SW 1271 (cell line): Measurements from ENCODE around the gene ARID1B.
"Not testable (repeated sequence)": the region's sequence is repeated elsewhere in the genome, so short reads cannot be mapped to it uniquely, and the experiment has no call there.

Experiments used
- DNase-seq, 2 experiments: peaks; one replicate each; lab custom pipeline; 2025; lab: John Stamatoyannopoulos, UW

The ARID1B gene

DNA sequence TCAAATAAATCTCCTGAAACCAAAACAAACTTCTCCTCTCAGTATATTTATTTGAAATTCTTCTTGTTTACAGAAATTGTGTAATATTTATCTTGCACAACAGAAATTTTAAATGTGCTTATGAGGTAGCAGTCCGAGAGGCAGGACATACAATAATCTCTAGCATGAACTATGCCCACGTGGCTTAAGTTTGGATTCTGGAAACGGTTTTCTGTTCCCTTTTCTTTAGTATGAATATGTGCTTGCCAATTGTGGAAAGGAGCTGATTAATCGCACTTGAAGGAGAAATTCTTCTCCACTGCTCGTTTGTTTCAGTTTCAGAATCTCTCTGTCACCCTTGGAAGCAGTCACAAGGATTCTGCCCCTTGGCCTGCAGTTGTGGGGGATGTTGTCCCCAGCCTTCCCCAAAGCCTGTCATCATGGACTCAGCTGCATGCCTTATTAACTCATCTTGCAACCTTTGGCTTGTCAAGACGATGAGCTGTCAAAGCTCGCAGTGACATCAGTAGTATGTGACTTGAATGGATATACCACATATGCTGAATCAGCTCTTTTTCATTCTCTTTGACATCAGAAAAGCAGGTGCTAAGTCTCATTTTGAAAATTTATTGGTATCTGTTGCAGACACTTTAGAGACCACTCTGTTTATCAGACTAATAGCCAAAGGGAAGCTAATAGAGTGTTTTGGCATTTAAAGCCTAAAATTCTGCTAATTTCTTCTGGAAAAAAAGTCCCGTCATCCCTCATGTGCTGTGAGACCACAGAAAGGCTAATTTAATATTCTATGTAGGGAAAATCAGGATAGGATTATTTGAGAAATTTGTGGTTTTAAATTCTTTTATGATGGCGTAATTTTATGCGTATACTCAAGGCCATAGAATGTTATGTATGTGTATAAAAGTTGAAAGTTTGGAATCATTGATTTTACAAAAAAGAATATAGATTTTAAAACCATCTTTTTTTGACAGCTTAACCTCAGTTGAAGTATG lies 186.8 kb downstream of the ARID1B start:
- DNase-seq: no peak

DNA sequence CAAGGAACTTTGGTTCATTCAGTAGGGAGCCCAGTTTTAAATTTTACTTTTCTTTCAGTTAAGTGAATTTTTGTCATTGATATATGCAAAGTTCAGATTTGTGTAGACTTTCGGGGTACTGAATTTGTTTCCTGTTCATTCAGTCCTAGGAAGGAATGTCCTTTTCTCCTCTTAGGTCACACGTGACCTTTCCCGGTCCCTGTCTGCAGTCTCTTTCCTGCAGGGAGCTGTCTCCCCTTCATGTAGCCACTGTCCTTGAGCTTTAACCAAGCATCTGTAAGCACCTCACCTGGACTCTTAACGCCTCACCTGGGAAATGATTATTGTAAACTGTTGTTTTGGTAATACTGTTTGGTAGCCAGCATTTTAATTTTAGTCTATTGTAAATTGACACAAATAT lies 190.7 kb downstream of the ARID1B start:
- DNase-seq: no peak

DNA sequence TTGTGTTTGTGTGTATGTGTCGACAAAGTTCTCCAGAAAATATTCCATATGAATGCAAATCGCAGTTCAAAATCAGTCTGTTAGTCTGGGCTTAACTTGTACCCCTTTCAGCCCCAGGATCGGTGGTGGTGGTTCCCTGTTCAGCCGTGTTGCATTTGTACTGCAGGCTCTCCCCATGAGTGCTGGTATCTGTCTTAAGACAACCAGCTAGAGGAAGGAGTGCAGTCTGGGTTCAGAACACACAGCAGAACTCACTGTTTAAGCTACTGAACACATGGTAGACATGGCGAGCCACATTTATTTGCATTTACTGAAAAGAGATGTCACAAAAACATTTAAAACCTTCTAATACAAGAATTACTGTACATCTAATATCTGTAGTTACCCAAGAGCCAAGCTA lies 192.1 kb downstream of the ARID1B start:
- no peak for DNase-seq

DNA sequence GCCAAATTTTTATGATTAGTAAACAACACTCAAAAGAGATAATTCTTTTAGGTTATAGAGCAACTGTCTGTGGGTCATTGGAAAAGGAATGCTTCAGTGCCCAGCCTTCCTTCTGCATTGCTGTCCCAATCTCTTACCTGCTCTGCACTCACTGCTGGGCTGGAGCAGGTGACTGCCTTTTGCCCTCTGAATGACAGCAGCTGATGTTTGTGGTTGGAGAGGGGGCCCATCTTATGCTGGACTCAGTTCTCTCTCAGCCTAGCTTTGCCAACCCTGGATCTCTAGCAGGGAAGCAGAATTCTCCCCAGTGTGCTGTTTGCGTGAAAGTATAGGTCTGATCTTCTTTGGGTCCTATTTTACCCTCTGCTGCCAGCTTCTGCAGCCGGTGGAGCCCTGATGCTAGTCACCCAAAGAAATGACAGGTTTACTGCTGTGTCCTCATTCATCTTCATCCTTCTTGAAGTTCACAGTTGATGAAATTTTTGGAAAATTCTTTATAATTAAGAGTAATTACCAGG lies 193.5 kb downstream of the ARID1B start:
- no peak for DNase-seq

DNA sequence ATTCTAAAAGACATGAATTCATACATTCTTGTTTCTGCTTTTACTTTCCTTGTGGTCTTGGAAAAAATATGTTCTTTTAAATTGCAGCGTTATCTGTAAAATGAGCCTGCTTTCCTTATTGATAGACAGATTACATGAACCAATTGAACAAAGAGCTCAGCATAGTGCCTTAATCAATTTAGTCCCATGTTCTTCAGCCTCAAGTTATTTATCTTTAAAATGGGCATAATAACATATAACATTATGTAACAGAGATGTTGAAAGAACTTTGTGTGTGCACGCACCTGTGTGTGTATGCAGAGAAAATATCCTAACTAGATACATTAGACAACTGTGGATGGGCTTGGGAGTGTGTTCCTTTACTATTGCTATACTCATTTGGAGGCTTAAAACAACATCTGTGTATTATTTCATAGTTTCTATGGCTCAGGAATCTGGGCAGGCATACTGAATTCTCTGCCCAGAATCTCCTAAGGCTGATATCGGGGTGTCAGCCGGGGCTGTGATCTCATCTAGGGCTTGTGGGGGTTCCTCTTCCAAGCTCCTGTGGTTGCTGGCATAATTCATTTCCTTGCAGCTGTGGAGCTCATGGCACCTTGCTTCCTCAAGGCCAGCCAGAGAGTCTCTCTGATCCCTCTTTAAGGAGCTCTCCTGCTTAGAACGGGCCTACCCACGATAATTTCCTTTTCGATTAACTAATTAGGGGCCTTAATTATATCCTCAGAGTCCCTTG lies 194.1 kb downstream of the ARID1B start:
- no peak for DNase-seq

DNA sequence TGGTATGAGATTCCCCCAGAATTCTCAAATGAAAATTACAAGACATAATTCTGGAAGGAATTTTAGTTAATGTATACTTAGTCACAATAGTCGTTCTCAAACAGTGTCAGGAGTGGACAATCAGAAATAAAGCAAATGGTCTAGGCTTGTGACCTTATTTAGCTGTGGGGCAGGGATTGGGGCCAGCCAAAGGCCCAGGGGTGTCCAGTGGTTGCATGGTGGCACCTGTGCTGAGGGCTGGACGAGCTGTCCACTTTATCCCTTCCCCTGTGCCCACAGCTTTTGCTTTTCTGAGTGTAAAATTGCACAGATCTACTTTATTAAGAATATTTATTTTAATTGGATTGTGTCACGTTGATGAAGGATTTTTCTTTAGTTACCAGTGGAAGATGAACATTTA lies 195.0 kb downstream of the ARID1B start:
- no peak for DNase-seq

DNA sequence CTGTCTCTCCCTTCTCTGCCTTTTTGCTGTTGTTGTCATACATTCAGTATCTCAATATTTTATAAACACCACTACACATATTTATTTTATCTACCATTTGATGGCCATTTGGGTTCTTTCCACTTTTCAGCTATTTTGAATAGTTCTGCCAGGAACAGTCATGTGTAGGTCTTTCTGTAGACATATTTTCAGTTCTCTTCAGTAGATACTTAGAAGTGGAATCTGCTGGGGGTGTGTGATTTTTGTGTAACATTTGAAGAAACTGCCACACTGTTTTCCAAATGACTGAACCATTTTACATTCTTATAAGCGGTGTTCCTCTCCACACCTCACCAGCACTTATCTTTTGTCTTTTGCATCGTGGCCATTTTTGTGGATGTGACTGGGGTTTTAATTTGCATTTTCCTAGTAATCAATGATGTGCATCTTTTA lies 197.7 kb downstream of the ARID1B start:
- no peak for DNase-seq

DNA sequence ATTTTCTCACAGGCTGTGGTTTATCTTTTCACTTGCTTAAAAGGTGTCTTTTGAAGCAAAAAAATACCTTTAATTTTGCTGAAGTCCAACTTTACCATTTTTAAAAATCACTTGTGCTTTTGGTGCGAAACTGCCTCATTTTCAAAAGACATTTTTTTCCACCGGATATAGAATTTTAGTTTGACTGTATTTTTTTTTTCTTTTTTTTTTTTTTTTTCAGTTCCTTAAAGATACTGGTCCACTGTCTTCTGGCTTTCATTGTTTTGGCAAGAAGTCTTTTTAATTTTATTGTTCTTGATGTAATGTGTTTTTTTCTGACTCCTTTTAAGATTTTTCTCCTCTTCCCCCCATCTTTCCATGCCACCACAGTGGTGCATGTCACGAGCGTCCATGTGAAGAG lies 198.2 kb downstream of the ARID1B start:
- DNase-seq: no peak

DNA sequence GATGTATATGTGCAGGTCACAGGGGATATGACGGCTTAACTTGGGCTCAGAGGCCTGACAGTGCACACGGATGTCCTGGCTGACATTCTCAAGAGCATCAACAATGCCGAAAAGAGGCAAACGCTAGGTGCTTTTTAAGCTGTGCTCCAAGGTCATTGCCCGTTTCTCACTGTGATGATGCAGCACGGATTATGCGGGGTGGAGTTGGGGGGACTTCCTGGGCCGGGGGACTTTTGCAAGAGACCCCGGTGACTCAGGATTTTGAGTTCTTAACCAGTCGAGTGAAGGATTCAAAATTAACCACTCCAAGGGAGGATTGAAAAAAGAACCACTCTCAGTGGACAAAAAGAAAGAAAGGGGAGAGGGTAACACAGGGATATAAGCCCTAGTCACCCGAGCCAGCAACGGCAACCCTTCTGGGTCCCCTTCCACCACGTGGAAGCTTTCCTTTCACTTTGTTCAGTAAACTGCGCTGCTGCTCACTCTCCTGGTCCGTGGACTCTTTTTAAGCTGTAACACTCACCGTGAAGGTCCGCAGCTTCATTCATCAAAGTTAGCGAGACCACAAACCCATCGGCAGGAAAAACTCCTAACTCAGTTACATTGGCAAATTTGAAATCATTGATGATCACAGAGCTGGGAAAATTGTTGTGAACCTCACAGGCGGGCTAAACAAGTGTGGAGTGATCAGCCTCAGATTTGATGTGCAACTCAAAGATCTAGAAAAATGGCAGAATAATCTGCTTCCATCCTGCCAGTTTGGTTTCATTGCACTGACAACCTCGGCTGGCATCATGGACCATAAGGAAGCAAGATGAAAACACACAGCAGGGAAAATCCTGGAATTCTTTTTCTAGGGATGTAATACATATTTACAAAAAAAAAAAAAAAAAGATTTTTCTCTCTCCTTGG lies 199.3 kb downstream of the ARID1B start:
- no peak for DNase-seq

DNA sequence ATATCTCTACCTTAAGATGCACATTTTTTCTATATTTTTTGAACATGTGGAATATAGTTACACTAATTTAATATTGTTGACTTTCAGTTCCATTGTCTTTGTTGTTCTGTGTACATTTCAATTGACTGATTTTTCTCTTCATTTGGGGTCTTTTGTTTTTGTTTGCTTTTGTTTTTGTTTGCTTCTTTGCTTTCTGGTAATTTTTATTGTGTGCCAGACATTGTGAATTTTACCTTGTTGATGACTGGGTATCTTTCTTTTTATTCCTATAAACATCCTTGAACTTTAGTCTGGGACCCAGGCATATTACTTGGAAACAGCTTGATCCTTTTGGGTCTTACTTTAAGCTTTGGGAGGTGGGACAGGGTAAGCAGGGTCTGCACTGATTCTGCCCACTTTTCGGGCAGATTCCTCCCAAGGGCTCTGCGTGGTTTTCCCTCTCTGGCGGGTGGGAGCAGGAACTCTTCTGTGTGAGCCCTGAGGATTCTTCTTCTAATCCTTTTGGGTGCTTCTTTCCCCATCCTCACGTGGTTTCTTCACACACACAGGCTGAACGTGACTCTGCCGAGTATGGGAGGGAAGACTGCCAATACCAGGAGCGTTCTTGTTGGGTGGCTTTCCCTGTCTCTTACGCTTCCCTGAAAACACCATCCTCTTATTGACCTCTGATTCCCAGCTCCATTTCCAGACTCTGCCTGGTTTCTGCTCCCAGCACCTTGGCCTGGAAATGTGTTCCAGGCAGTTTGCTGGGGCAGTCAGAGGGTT lies 200.5 kb downstream of the ARID1B start:
- DNase-seq: no peak

DNA sequence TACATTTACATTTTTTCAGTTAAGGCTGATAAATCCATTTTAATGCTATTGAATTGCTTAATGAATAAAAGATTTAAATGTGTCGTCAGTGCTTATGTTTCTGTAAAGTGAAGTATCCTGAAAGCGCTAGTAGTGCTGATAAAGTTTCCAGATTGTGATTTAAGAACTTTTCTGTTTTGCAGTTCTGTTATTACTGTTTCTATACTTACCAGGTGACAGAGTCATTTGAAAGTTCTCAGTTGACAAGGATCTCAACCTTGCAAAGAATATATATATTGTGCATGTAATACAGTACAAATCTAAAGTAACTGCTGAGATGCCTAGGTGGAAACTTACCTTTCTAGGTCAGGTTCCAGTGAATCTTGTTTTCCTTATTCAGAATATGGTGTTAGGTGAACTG lies 201.8 kb downstream of the ARID1B start:
- DNase-seq: no peak

DNA sequence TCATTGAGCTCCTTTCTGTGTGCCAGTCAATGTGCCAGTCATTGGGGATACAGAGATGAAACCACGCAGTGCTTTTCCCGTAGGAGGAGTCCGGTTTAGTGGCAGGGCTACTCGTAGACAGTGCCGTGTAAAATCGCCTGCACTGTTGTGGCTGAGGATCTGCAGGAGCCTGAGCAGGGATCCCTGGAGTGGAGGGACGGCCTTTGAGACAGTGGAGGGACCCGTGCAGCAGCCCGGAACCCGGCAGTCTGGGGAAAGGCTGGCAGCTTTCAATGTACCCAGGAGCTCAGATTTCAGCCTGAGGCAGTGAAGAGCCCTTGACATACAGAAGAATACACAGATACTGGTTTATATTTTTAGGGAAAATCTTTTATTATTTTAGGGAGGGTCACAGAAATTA lies 203.3 kb downstream of the ARID1B start:
- DNase-seq: no peak

DNA sequence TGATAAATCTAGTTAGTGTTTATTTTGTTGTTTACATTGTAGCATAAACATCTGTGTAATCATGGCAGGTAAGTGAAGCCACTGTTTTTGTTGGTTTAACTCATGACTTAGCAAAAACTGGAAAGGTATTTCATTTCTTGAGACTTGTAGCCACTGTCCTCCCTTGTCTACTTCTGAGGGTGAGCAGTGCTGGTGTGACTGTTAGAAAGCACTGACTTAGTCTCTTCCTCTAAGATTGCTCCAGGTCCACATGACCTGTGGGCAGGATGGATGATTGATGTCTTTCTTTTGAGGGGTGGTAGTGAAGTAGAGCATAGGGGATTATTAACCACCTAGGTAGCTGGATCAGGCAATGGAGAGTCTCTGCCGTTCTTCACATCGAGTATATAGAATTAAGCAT lies 203.8 kb downstream of the ARID1B start:
- DNase-seq: no peak

DNA sequence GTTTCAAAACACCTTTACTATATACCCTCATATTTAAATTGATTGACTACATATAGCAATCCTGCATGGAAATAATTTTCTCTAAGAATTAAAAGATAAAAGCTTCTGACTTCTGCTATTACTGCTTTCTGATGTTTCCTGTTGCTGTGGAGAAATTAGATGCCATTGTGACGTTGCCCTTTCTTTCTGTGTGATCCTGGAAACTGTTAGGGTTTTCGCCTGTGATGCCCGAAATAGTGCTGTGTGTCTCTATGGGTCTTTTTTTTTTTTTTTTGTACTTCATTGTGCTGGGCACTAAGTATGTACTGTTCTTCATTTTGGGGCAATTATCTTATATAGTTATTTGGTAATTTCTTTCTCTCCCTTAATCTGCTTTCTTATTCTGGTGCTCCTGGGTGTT lies 205.0 kb downstream of the ARID1B start:
- no peak for DNase-seq

DNA sequence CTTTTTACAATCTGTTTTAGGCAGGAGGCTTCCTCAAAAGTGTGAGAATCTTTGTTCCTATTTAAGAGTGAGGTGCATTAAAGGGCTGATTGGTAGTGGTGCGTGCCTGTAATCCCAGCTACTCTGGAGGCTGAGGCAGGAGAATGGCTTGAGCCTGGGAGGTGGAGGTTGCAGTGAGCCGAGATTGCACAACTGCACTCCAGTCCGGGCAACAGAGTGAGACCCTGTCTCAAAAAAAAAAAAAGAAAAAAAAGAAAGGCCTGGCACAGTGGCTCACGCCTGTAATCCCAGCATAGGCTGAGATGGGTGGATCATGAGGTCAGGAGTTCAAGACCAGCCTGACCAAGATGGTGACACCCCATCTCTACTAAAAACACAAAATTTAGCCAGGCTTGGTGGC lies 205.7 kb downstream of the ARID1B start:
- DNase-seq: not testable (repeated sequence)

DNA sequence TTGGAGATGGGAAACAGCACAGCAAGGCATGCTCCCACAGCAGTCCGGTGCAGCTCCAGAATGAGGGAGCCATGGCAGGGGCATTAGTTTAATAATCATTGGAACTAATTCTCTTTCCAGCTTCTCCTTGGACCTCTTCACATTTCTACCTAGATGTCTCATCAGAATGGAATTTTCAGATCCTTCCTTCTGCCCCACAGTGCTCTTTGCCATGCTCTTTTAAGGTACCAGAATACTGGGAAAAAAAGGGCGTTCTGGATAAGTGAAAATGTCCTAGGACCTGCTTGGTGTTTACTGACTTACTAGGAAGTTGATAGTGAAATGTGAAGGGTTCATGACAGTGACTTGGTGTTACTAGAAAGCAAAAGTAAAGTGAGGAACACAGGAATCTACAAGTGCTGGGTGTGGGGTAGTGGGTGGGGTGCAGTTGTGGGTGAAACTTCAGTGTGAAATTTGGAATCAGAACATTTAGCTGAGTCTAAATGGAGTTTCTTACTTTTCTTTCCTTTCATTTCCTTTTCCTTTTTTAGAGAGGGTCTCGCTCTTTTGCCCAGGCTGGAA lies 207.1 kb downstream of the ARID1B start:
- no peak for DNase-seq

DNA sequence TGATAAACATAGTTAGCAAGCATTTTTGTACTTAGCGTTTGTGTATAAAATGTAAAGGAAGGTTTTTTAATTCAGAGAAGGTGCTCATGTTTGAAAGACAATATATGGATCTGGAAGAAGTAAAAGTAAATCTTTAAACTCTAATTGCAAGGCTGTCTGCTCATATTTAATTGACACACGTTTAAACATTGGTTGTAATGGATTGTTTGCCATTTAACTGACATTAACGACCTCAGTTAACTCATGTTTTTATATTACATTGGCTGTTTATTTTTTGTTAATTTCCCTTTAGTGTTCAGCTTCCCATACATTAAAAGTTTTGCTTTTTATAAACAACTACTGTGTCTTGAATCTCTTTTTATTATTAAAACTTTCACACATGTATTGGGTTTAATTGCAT lies 208.1 kb downstream of the ARID1B start:
- no peak for DNase-seq

DNA sequence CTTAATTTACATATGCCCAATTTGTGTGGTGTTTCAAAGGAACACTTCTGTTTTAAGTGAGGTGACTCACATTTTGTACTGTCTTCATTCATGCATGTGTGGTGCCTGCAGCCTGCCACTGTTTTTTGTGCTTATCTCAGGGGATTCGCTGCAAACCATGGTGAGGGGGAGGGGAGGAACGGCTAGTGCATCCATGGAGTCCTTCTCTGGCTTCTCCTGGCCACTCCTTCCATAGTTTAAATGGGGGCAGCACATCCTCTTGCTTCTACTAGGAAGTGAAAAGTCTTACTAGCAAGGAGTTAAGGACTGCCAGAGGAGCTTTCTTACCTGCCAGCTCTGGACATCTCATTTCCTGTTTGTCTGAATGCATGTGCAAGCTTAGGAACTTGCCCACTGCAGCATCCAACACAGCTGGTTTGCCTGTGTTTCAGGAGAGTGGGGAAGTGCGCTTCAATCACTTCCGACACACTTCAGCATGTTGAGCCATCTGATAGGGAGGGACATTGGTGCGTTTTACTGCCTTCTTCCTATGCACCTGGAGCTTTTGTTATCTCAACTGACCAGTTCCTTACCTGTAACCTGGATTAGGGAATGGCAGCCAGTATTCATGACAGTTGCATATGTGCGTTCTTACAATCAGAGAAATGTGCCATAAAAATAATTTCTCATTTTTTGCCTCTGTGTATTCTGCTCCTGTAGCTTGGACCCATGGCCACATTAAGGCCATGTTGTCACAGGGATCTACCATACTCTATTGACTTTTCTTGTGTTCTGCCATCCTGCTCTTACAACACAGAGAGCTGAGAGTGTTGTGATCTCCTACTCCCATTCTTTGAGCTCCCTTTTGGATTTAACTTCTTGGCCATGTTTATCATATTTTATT lies 211.3 kb downstream of the ARID1B start:
- no peak for DNase-seq

DNA sequence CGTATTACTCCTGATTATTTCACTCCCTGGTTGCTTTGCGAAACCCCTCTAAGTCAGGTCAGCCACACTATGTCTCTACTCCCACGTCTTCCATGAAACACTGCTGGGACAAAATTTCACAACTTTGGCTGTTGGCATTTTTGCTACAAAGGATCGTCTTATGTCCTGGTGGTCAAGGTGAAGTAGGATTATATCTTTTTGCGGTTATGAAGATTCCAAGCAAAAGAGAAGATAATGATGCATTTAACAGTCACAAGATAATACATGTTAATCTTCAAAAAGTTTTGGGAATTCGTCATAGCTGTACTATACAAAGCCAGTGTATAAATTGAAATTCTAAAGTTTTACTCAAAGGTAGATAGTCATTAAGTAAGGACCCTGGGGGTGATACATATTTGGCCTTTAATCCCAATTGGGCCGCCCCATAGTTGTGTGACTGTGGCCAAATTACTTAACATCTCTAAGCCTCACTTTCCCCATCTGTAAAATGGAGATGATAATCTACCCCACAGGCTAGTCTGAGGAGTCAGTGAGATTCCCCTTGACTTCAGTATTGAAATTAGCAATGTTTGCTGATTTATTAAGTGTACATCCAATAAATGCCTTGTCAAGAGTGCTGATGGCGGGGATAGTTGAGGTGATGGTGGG lies 212.1 kb downstream of the ARID1B start:
- no peak for DNase-seq
